A673 (cell line): Measurements from ENCODE around the gene HBG1.

Experiments
- CTCF ChIP-seq: fragments of 300-800, 200-600 bp; sonication (generic); conservative IDR thresholded peaks from 2 replicates; pipeline ENCODE4 v1.5.1; 2017; ENCODE audit warnings: low read depth, mild to moderate bottlenecking, antibody characterized with exemption, low read length, moderate library complexity, mixed read lengths
- EZH2 ChIP-seq: fragments of 200-600 bp; sonication (generic); IDR thresholded peaks from 2 replicates; pipeline ENCODE4 v1.6.1; 2017; ENCODE audit warnings: borderline replicate concordance, low read depth, mild to moderate bottlenecking, mixed read lengths, antibody characterized with exemption, low read length; ENCODE audit not compliant: poor library complexity, severe bottlenecking

GRCh38 chr11:5272395-5273017 is 22.8 kb upstream of the HBG1 start:
- TF ChIP-seq CTCF (no peak), EZH2 (no peak)
